Measurements from ENCODE around the gene SLC39A10. TPM values are rescaled to one million over a fixed set of nuclear protein-coding genes. Genes with fewer than 3 reads are reported as not detected.

SLC39A10 gene
- total RNA-seq, 2 donors from 2014 or later, result 26.3 to 27.6 TPM

DNA sequence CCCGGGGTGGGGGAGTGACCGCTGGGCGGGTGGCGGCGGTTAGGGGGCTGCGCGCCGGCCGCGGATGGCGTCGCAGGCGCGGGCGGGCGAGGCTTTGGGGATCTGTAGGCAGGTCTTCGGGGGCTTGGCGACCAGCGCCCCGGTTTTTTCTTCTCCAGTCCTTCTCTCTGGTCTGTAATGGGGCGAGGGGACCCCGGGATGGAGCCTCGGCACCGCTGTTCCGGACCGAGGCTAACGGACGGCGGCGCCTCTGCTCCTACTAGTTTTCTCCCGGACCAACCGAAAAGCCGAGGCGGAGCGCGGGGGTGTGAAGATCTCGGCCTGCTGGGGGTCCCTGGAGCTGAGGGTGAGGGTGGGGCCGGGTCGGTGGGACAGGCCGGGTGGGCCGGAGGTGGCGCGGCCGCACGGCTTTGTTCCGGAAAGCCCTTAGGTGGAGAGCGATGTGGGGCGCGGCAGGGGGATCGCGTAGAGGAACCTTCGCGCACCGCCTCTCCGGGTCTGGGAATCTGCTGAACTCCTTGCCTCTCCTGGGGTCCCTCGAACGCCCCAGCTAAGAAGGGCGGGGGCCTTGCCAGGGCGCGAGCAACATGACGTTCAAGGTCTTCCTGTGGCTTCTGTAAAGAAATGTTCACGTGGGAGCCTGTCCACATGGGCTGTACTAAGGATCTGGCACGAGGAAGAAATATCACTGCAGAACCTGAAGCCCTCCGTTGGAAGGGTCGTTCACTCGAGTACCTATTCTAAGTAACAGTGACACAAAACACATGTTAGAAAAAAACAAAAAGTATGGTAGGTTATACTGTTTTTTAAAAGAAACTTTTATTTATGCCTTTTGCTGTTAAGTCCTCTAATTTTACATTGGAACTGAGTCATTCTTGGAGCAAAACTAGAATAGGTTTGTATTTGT lies 861 bp downstream of the SLC39A10 start:
- WGBS, result under 1% methylated on average over 64 of the region's 66 CpGs
- peak overlapping the region; percentile 99 for H3K27ac ChIP-seq
- H3K9me3 ChIP-seq, result no peaks in the 10 kb centered on the region
- peak overlapping the region; percentile 94 to 97 for H3K4me3 ChIP-seq
- intact Hi-C loops (cut with DNase I), result loop anchor here (5.0 kb wide), 1 partner anchor 86 kb away; no protein-coding TSS in a partner anchor
- TF ChIP-seq, protein P1, sequence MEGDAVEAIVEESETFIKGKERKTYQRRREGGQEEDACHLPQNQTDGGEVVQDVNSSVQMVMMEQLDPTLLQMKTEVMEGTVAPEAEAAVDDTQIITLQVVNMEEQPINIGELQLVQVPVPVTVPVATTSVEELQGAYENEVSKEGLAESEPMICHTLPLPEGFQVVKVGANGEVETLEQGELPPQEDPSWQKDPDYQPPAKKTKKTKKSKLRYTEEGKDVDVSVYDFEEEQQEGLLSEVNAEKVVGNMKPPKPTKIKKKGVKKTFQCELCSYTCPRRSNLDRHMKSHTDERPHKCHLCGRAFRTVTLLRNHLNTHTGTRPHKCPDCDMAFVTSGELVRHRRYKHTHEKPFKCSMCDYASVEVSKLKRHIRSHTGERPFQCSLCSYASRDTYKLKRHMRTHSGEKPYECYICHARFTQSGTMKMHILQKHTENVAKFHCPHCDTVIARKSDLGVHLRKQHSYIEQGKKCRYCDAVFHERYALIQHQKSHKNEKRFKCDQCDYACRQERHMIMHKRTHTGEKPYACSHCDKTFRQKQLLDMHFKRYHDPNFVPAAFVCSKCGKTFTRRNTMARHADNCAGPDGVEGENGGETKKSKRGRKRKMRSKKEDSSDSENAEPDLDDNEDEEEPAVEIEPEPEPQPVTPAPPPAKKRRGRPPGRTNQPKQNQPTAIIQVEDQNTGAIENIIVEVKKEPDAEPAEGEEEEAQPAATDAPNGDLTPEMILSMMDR (IDR thresholded peaks at IDR 0.05), result no peak
- peak; percentile 39 for TF ChIP-seq POLR2A (IDR thresholded peaks at IDR 0.05)
- peak; percentile 62 for TF ChIP-seq POLR2AphosphoS5 (IDR thresholded peaks at IDR 0.05)
- H3K27me3 ChIP-seq (replicated peaks; ENCODE audit: insufficient read depth), result no peaks in the 10 kb centered on the region
- no peaks in the 10 kb centered on the region for H3K36me3 ChIP-seq
- no peaks in the 10 kb centered on the region for H3K4me1 ChIP-seq (replicated peaks)
- DNase-seq (ENCODE audit: low spot score), result peak; percentile 68

DNA sequence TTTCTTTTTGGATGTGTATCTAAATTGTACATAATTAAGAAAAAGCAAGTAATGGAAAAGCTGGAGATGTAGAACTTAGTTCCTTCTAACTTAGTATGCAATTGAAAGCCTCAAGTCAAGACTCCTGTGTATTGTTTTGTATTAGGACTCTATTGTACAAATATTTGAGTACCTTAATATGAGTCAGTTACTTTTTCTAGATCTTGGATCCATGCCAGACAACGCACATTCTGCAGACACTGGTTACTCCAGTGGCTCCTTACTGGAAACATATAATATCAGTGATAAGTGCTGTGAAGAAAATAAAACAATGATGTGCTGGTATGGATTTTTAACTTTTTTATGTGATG lies 1.5 kb downstream of the SLC39A10 start:
- intact Hi-C loops (cut with DNase I), result loop anchor here (5.0 kb wide), 1 partner anchor 86 kb away; no protein-coding TSS in a partner anchor
- Histone ChIP-seq H3K36me3 (no peaks in the 10 kb centered on the region), H3K27ac (peak overlapping the region; percentile 99), H3K4me3 (peak overlapping the region; percentile 94 to 97), H3K4me1 (replicated peaks) (no peaks in the 10 kb centered on the region), H3K9me3 (no peaks in the 10 kb centered on the region), H3K27me3 (replicated peaks; ENCODE audit: insufficient read depth) (no peaks in the 10 kb centered on the region)
- DNase-seq (ENCODE audit: low spot score), result peak; percentile 61
- WGBS, result 0% methylated on average over 1 of the region's 1 CpG
- TF ChIP-seq POLR2A (IDR thresholded peaks at IDR 0.05), result no peak
- TF ChIP-seq POLR2AphosphoS5 (IDR thresholded peaks at IDR 0.05), result peak; percentile 11

DNA sequence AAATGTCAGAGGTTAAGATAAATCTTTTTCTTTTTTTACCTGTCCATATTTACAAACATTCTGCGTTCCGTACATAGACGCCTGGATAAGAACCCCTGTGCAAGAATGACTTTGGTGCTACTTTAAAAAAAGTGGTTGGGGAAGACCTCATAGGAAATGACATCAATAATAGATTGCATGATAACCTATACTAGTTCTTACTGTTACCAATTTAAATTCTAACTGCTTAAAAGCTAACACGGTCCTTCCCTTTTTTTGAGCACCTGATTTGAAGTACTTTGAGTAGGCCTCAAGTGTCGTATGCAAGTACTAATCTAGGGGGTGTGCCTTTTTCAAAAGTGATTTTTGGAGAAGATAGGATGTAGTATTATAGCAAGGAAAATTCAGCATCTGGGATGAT lies 2.1 kb downstream of the SLC39A10 start:
- DNase-seq (ENCODE audit: low spot score), result no peak
- 33% methylated on average over 5 of the region's 5 CpGs for WGBS

DNA sequence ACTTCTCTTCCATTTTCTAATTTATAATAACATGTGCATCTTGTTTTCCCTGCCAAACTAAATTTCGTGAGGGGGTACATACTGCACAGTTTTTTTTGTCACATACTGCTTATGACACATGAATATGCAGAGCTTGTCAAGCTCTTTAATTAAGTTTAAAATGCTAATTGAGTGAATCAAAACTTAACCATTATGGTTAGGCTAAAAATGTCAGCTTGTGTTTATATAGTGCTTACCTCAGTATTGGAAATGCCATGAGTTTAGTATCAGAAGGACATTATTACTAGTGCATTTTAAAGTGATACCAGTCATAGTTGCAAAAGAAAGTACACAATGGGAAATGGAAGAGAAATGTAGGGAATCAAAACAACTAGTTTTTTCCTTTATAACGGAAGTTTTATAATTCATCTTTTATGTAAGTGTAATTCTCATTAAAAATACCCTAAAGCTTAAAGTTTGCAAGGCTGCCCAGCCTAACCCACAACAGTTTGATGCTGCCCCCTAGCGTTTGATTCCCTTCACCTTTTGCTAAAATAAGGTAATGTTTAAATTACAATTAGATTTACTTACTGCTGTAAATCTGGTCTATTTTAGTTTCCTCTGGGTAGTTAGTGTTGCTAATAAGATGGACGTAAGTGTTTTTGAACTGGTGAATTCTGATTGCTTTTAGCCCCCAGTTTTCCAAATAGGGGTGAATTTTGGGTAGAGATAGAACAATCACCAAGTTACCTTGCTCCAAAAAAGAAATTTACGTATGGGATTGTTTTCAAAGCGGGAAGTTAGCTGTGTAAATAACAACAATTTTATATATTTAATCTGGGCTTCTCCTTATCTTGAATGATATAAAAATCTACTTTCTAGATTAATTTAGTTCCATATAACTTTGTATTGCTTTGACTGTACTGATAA lies 3.2 kb downstream of the SLC39A10 start:
- intact Hi-C loops (cut with DNase I), result loop anchor here (5.0 kb wide), 1 partner anchor 88 kb away; no protein-coding TSS in a partner anchor
- Histone ChIP-seq H3K9me3 (no peaks in the 10 kb centered on the region), H3K4me1 (replicated peaks) (no peaks in the 10 kb centered on the region), H3K4me3 (peak overlapping the region in 1 of 2 donors; percentile 94), H3K27me3 (replicated peaks; ENCODE audit: insufficient read depth) (no peaks in the 10 kb centered on the region), H3K27ac (peak overlapping the region; percentile 15 to 99), H3K36me3 (no peaks in the 10 kb centered on the region)
- DNase-seq (ENCODE audit: low spot score), result peak; percentile 85
- TF ChIP-seq POLR2A (IDR thresholded peaks at IDR 0.05), result no peak
- TF ChIP-seq POLR2AphosphoS5 (IDR thresholded peaks at IDR 0.05), result peak; percentile 39
- TF ChIP-seq, protein P1 (IDR thresholded peaks at IDR 0.05), result peak; percentile 60 to 90 (median 78)
- WGBS, result 24% methylated on average over 6 of the region's 6 CpGs

More for the DNA sequence above, 2.1 kb downstream of the SLC39A10 start:
- intact Hi-C loops (cut with DNase I), result loop anchor here (5.0 kb wide), 1 partner anchor 87 kb away; no protein-coding TSS in a partner anchor
- Histone ChIP-seq H3K36me3 (no peaks in the 10 kb centered on the region), H3K9me3 (no peaks in the 10 kb centered on the region), H3K27me3 (replicated peaks; ENCODE audit: insufficient read depth) (no peaks in the 10 kb centered on the region), H3K4me3 (peak overlapping the region; percentile 94 to 97), H3K27ac (peak overlapping the region; percentile 99), H3K4me1 (replicated peaks) (no peaks in the 10 kb centered on the region)
- TF ChIP-seq, protein P1 (IDR thresholded peaks at IDR 0.05), result no peak
- TF ChIP-seq POLR2AphosphoS5 (IDR thresholded peaks at IDR 0.05), result no peak
- TF ChIP-seq POLR2A (IDR thresholded peaks at IDR 0.05), result no peak

DNA sequence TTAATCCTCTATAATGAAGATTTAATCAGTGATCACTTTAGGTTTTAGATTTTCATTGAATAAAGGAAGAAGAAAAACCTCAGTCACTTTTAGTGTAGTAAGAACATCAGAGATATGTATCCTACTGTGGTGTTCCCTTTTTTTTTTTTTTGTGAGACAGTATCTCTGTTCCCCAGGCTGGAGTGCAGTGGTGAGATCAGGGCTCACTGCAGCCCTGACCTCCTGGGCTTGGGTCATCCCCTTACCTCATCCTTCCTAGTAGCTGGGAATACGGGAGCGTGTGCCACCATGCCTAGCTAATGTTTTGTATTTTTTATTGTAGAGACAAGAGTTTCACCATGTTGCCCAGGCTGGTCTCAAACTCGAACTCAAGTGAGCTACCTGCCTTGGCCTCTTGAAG lies 5.1 kb downstream of the SLC39A10 start:
- 45% methylated on average over 3 of the region's 3 CpGs for WGBS
- Histone ChIP-seq H3K9me3 (no peaks in the 10 kb centered on the region), H3K4me1 (replicated peaks) (no peaks in the 10 kb centered on the region), H3K27ac (peak overlapping the region in 1 of 2 donors; percentile 38), H3K4me3 (no peak overlapping the region), H3K36me3 (no peaks in the 10 kb centered on the region), H3K27me3 (replicated peaks; ENCODE audit: insufficient read depth) (no peaks in the 10 kb centered on the region)
- no peak for DNase-seq (ENCODE audit: low spot score)
- TF ChIP-seq, protein P1 (IDR thresholded peaks at IDR 0.05), result no peak
- TF ChIP-seq POLR2A (IDR thresholded peaks at IDR 0.05) (no peak), POLR2AphosphoS5 (IDR thresholded peaks at IDR 0.05) (no peak)
- intact Hi-C loops (cut with DNase I), result no loop called here
